ENCODE measurements around the gene HSPB7.

Gene HSPB7

DNA sequence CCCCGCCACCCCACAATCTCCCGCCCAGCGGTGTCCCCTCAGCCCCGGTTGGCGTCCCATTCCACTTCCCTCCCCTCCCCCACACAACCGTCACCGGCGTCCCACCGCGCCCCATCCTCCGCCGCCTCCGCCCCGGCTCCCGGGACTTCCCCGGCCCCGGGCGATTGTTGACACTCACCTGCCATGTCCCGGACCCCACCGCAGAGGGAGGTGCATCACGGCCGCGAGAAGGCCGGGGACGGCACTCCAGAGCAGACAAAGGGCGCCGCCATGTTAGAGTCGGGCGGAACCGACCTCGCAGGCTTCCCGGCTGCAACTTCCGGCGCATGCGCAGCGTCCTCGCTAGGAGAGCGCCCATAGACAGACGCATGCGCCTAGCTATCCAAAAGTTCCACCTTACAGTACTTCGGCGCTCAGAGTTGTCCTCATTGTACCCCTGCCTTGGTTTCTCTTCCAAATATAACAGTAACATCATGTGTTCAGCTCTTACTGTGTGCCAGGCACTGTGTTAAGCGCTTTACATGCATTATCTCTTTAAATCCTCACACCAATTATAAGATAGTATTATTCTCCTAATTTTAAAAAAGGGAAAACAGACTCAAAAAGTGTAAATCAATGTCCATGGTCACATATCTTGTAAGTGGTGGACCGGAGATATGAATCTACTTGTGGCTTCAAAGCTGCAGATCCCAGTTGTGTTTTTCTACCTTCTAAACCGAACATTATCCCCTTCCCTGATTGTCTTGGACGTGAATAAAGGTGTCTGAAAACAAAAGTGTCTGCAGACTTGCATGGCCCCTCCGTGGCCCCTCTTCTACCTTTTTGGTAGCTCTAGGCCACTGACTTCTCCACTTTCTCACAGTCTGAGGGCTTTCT, 41.8 kb downstream of the HSPB7 start, which contains the start of gene ZBTB17:
Gene ZBTB17, minus strand, starts transcription at position 297 of the 876 bp plus-strand sequence. CDS start 27,606 bp downstream, outside the sequence.
- peak; percentile 80 for DNase-seq (ENCODE audit: low read depth)

DNA sequence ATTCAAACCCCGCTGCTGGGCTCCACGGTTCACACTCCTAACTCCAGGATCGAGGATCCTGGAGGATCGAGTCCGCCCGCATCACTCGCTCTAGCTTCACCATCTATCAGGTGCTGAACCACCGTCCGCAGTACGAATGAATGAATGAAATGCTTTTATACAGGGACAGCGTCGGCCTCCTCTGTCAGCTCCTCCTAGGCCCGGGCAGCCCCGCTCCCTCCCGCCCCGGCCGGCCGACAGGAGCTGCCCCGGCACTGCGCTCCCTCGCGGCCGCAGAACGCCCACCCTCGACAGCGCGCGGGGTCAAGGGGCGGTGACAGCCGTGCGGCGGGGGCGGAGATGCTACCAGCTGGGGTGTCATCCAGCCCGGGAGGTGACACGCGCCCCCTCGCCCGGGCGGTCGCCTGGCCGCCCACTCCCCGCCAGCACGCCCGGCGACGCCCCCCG, 42.5 kb downstream of the HSPB7 start:
- no peak for DNase-seq (ENCODE audit: low read depth)

DNA sequence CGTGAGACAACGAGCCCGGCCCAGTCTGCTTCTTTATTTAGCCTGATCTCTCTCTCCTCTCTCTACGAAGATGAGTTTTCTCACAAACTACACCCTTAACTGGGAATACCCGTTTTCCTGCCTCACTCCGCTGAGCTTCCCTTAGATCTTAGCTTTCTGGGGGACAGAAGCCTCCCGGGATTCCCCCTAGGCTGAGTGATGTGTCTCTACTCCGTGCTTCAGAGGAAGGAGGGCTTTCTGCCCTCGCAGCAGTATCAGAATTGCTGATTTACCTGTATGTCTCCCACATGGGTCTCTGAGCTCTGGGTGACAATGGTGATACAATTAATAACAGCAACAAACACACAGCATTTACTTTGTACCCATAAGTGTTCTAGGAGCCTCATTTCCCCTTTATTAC, 43.0 kb downstream of the HSPB7 start:
- DNase-seq (ENCODE audit: low read depth), result no peak

DNA sequence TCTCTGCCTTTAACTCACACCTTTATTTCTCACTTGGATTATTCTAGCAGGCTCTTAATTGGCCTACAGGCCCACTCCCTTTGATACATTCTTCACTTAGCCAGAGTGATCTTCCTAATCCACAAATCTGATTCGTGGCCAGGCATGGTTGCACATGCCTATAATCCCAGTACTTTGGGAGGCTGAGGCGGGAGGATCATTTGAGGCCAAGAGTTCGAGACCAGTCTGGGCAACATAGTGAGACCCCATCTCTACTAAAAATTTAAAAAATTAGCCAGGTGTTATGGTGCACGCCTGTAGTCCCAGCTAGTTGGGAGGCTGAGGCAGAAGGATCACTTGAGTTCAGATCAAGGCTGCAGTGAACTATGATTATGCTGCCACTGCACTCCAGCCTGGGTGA, 44.1 kb downstream of the HSPB7 start:
- DNase-seq (ENCODE audit: low read depth), result no peak

DNA sequence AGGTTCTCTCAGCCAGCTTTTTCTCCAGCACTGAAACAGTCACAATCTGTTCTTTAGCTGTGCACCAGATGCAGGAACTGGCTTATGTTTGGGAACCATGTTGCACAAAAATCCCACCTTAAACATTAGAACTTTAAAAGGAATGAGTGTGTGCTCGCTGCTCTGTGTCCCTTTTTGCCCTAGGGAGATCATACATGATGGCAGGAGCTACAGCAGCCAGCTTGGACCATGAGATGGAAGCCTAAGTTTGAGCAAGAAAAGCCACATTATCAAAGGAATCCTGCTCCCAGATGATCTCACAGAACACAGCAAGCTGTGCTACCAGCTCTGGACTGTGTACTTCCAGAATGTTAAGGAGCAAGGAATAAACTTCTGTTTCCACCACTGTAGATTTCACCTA, 45.4 kb downstream of the HSPB7 start:
- no peak for DNase-seq (ENCODE audit: low read depth)

DNA sequence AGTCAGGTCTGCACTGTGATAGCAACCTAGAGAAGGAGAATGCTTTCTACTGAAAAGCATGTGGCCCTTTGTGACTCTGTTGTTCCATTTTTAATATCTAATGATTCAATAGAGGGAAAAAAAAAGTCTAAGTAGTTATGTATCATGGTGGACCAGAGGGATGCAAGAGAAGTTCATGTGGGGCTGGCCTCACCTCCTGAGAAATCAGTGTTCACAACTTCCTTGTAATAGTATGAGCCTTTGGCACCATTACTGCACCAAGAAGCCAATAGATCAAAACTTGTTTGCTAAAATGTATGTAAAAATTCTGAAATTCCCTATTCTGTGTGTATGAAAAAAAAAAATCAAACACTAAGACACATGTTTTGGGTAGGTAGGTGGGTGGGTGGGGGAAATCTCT, 46.9 kb downstream of the HSPB7 start:
- DNase-seq (ENCODE audit: low read depth), result no peak

DNA sequence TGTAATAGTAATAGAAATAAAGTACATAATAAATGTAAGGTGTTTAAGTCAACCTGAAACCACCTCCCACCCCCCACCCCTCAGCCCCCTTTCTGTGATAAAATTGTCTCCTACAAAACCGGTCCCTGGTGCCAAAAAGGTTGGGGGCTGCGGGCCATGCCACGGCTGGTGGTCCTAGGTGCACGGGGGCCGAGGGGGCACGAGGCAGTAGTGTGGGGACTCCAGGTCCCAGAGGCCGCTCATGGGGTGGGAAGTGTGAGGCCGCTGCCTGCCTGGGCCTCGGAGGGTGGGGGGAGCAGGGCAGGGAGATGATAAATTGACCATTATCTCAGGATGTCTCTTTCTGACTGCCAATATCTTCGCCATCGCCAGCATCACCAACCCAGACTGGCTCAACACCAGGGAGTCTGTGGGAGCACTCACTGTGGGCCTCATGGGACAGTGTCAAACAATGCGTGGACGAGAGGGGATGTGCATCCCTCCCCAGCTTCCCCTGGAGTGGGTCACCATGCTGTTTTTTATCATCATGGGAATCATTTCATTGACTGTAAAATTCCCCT, 48.4 kb downstream of the HSPB7 start:
- DNase-seq (ENCODE audit: low read depth), result no peak

DNA sequence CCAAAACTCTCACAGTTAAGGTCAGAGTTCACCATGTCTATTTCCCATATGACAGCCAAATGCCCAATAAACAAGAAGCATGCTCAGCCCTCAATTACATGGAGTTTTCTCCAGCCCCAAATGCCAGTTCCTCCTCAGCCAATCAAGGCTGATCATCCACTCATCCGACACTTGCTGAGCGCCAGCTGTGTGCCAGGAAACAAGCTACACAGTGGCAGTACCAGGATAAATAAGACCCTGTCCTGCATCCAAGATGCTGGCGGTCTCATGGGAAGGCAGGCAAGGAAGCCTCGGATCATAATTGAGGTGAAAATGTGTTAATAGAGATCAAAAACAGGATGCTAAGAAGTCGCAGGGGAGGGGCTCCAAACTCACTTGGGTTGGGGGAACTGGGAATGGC, 49.7 kb downstream of the HSPB7 start:
- no peak for DNase-seq (ENCODE audit: low read depth)

DNA sequence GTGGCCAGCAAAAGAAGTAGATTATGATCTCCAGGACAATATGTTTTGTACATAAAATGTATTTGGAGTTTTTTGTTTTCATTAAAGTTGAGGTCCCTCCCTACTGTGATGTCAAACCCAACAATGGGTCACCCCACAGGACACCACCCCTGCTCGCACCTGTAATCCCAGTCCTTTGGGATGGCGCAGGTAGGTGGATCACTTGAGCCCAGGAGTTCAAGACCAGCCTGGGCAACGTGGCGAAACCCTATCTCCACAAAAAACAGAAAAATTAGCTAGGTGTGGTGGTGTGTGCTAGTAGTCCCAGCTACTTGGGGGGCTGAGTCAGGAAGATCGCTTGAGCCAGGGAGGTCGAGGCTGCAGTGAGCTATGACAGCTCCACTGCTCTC, 50.9 kb downstream of the HSPB7 start:
- DNase-seq (ENCODE audit: low read depth), result no peak

DNA sequence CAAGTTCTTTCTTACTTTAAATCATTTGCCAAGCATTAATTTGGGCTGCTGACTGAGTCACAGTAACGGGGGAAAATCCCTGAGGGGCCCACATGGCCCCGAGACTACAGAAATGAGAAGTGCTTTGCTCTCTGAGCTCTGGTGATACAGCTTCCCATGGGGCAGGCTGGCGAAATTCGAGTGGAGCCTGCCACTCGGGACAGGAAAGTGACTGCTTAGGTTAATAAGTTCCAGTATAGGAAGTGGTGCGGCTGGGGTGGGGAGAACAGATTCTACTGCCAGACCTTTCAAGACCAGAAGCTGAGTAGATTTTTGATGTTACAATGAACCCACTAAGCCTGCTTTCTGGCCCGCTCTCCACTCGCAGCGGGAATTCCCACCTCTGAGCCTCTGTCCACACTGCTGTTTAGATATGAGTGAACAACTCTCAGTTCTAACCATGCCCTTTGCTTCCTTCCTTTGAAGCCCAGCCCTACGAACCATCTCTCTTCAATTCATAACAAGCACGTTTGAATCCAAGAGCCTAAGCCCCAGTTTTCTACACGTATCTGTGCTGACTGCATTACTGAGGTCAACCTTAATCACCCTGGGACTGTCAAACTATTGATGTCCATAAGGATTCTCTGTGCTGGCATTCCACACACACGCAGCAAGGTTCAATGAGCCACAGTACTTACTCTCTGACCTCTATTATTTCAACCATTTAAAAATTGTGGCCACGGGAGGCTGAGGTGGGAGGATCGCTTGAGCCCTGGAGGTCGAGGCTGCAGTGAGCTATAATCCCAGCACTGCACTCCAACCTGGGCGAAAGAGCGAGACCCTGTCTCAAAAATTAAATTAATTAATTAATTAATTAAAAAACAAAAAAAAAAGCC, 51.5 kb downstream of the HSPB7 start:
- DNase-seq (ENCODE audit: low read depth), result no peak

DNA sequence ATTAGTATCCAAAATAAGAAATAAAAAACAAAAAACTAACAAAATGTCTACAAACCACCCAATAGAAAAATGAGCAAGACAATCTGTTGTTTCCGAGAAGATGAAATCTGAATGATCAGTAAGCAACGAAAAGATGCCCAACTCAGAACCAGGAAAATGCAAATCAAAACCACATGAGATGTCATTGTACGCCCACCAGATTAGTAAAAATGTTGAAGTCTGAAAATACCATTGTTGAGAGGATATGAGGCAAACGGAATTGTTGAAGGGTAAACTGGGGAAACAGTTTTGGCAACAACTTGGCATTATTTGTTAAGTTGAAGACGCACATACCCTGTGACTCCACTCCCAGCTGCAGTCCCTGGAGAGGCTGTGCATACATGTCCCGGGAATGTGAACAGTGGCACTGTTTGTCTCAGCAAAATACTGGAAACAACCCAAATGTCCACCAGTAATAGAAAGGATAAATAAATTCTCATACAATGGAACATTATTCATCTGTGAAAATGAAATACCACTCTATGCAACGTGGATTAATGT, 52.5 kb downstream of the HSPB7 start:
- peak; percentile 37 for DNase-seq (ENCODE audit: low read depth)
